Ishikawa (cell line): ENCODE results near the gene RPS6KA2.

Experiments used
- CEBPB ChIP-seq: IDR thresholded peaks from 2 replicates; pipeline ENCODE4 v1.6.1; 2012
- CREB1 ChIP-seq: IDR thresholded peaks from 2 replicates; pipeline ENCODE4 v1.6.1; 2012; ENCODE audit warnings: low read depth
- EGR1 ChIP-seq: IDR thresholded peaks from 2 replicates; pipeline ENCODE4 v1.6.1; 2012
- EP300 ChIP-seq: IDR thresholded peaks from 2 replicates; pipeline ENCODE4 v1.6.1; 2012; ENCODE audit warnings: borderline replicate concordance
- FOXM1 ChIP-seq: IDR thresholded peaks from 2 replicates; pipeline ENCODE4 v1.6.1; 2012; ENCODE audit warnings: low read depth, borderline replicate concordance
- NFIC ChIP-seq: IDR thresholded peaks from 2 replicates; pipeline ENCODE4 v1.6.1; 2012
- RAD21 ChIP-seq: IDR thresholded peaks from 2 replicates; pipeline ENCODE4 v1.6.1; 2012; ENCODE audit warnings: low read depth
- TAF1 ChIP-seq: IDR thresholded peaks from 2 replicates; pipeline ENCODE4 v1.6.1; 2012; ENCODE audit warnings: low read depth, mild to moderate bottlenecking
- TCF12 ChIP-seq: IDR thresholded peaks from 2 replicates; pipeline ENCODE4 v1.6.1; 2012; ENCODE audit warnings: low read depth
- TEAD4 ChIP-seq: IDR thresholded peaks from 2 replicates; pipeline ENCODE4 v1.6.1; 2012
- YY1 ChIP-seq: IDR thresholded peaks from 2 replicates; pipeline ENCODE4 v1.6.1; 2012; ENCODE audit warnings: low read depth
- ZBTB7A ChIP-seq: IDR thresholded peaks from 2 replicates; pipeline ENCODE4 v1.6.1; 2012; ENCODE audit warnings: low read depth
- TF ChIP-seq, protein P1 (sequence below): IDR thresholded peaks from 2 replicates; pipeline ENCODE4 v1.6.1; 2012; ENCODE audit warnings: low read depth, mild to moderate bottlenecking
- TF ChIP-seq, protein P2 (sequence below): IDR thresholded peaks from 2 replicates; pipeline ENCODE4 v1.6.1; 2012
- TF ChIP-seq, protein P3 (sequence below): IDR thresholded peaks from 2 replicates; pipeline ENCODE4 v1.6.1; 2012

The RPS6KA2 gene

DNA sequence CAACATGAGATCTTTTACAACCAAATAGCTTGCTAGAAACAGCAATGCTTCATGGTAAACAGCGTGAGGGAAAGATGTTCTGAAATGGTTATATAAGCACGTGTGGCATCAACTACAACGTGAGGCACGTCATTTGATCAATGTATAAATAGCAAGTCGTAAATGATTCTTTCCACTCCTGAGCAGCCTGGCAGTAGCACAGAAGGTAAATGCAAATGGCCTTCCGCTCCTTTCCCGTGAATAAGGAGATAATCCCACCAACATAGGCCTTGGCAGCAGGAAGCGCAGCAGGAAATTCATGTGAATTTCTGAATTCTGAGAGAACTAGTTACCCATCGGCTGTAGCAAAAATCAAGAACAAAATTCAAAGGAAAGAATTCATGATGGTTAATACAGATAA is 17.0 kb downstream of the RPS6KA2 start:
- no peak for TF ChIP-seq TCF12
- TF ChIP-seq EGR1: no peak
- no peak for TF ChIP-seq YY1
- no peak for TF ChIP-seq TEAD4
- TF ChIP-seq RAD21: no peak
- TF ChIP-seq, protein P1, sequence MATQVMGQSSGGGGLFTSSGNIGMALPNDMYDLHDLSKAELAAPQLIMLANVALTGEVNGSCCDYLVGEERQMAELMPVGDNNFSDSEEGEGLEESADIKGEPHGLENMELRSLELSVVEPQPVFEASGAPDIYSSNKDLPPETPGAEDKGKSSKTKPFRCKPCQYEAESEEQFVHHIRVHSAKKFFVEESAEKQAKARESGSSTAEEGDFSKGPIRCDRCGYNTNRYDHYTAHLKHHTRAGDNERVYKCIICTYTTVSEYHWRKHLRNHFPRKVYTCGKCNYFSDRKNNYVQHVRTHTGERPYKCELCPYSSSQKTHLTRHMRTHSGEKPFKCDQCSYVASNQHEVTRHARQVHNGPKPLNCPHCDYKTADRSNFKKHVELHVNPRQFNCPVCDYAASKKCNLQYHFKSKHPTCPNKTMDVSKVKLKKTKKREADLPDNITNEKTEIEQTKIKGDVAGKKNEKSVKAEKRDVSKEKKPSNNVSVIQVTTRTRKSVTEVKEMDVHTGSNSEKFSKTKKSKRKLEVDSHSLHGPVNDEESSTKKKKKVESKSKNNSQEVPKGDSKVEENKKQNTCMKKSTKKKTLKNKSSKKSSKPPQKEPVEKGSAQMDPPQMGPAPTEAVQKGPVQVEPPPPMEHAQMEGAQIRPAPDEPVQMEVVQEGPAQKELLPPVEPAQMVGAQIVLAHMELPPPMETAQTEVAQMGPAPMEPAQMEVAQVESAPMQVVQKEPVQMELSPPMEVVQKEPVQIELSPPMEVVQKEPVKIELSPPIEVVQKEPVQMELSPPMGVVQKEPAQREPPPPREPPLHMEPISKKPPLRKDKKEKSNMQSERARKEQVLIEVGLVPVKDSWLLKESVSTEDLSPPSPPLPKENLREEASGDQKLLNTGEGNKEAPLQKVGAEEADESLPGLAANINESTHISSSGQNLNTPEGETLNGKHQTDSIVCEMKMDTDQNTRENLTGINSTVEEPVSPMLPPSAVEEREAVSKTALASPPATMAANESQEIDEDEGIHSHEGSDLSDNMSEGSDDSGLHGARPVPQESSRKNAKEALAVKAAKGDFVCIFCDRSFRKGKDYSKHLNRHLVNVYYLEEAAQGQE: no peak
- no peak for TF ChIP-seq ZBTB7A
- TF ChIP-seq EP300: no peak
- no peak for TF ChIP-seq FOXM1
- TF ChIP-seq CREB1: no peak

DNA sequence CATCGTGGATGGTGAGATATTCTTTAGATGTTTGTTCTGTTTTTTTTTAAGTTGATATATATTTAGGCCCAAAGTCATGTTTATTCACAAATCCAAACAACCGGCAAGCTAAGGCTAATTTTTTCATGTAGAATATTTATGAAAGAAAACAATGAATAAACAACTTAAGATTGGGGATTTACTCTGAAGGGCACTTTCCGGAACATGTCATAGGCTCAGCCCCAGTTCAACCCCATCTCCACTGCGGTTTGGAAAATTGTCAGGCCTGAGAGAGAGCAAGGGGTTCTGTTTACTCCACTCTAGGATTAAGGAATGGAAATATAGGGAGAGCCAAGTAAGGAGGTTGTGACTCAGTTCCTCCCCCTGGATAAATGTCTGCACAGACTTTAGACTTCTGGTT is 18.3 kb downstream of the RPS6KA2 start:
- TF ChIP-seq TEAD4 (no peak), EGR1 (no peak), NFIC (no peak), CEBPB (no peak), ZBTB7A (no peak), CREB1 (no peak), EP300 (no peak), RAD21 (no peak)
- TF ChIP-seq, protein P2, sequence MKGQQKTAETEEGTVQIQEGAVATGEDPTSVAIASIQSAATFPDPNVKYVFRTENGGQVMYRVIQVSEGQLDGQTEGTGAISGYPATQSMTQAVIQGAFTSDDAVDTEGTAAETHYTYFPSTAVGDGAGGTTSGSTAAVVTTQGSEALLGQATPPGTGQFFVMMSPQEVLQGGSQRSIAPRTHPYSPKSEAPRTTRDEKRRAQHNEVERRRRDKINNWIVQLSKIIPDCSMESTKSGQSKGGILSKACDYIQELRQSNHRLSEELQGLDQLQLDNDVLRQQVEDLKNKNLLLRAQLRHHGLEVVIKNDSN: no peak
- TF ChIP-seq, protein P1: no peak
- TF ChIP-seq, protein P3, sequence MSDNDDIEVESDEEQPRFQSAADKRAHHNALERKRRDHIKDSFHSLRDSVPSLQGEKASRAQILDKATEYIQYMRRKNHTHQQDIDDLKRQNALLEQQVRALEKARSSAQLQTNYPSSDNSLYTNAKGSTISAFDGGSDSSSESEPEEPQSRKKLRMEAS: no peak

DNA sequence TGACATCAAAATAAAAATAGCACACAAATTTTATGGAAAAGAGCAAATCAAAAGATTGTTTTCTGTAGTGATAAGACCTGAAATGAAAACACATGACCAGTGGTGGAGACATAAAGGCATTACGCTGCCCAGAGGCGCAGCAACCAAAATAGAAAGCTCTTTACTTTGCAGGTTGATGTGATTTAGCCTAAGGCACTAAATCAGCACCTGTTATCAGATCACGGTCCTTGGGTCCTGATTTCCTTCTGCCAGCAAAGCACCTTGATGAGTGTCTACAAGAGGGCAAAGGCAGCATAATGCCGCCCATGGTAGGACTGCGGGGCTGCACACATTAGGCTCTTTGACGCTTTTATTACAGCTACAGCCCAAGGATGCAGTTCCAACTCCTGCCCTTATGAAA is 21.3 kb downstream of the RPS6KA2 start:
- TF ChIP-seq CEBPB: no peak
- TF ChIP-seq, protein P2: no peak
- TF ChIP-seq TAF1: no peak
- no peak for TF ChIP-seq FOXM1
- no peak for TF ChIP-seq YY1
- TF ChIP-seq, protein P3: no peak
- no peak for TF ChIP-seq EGR1
- TF ChIP-seq RAD21: no peak
- no peak for TF ChIP-seq CREB1
- no peak for TF ChIP-seq TCF12
- TF ChIP-seq ZBTB7A: no peak
- TF ChIP-seq TEAD4: no peak
- TF ChIP-seq, protein P1: no peak
- no peak for TF ChIP-seq EP300

DNA sequence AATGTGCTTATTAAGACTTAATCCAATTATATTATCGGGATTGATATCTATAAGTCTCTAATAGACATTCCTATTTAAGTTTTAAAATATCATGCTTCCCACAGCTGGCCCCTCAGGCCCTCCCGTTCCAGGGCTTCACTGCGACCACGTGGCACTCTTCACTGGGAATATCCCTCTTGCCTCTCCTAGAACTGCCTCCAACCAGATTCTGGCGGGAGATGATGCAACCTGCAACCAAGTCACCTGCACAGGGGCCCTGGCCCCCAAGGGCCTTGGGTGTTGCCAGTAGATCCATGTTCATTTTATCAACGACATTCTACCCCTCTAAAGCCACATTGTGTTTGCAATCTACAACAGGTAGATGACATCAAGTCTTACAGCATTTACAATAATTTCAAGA is 22.1 kb downstream of the RPS6KA2 start:
- TF ChIP-seq EGR1 (no peak), CEBPB (no peak), ZBTB7A (no peak), NFIC (no peak), CREB1 (no peak), FOXM1 (no peak), EP300 (no peak), TCF12 (no peak), TEAD4 (no peak), YY1 (no peak), RAD21 (no peak), TAF1 (no peak)
- TF ChIP-seq, protein P3: no peak
- TF ChIP-seq, protein P1: no peak
- TF ChIP-seq, protein P2: no peak
